NCI-H748 (cell line): Measurements from ENCODE around the gene HBA2.
"Not testable (repeated sequence)": the region's sequence is repeated elsewhere in the genome, so short reads cannot be mapped to it uniquely, and the experiment has no call there.

Experiments used
- DNase-seq: peaks from one replicate; lab custom pipeline; 2025; ENCODE audit not compliant: unreplicated experiment; lab: John Stamatoyannopoulos, UW

HBA2 gene

DNA sequence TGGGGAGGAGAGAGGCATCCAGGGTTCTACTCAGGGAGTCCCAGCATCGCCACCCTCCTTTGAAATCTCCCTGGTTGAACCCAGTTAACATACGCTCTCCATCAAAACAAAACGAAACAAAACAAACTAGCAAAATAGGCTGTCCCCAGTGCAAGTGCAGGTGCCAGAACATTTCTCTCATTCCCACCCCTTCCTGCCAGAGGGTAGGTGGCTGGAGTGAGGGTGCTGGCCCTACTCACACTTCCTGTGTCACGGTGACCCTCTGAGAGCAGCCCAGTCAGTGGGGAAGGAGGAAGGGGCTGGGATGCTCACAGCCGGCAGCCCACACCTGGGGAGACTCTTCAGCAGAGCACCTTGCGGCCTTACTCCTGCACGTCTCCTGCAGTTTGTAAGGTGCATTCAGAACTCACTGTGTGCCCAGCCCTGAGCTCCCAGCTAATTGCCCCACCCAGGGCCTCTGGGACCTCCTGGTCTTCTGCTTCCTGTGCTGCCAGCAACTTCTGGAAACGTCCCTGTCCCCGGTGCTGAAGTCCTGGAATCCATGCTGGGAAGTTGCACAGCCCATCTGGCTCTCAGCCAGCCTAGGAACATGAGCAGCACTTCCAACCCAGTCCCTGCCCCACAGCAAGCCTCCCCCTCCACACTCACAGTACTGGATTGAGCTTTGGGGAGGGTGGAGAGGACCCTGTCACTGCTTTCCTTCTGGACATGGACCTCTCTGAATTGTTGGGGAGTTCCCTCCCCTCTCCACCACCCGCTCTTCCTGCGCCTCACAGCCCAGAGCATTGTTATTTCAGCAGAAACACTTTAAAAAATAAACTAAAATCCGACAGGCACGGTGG, 1.5 kb downstream of the HBA2 start:
- not testable (repeated sequence) for DNase-seq

DNA sequence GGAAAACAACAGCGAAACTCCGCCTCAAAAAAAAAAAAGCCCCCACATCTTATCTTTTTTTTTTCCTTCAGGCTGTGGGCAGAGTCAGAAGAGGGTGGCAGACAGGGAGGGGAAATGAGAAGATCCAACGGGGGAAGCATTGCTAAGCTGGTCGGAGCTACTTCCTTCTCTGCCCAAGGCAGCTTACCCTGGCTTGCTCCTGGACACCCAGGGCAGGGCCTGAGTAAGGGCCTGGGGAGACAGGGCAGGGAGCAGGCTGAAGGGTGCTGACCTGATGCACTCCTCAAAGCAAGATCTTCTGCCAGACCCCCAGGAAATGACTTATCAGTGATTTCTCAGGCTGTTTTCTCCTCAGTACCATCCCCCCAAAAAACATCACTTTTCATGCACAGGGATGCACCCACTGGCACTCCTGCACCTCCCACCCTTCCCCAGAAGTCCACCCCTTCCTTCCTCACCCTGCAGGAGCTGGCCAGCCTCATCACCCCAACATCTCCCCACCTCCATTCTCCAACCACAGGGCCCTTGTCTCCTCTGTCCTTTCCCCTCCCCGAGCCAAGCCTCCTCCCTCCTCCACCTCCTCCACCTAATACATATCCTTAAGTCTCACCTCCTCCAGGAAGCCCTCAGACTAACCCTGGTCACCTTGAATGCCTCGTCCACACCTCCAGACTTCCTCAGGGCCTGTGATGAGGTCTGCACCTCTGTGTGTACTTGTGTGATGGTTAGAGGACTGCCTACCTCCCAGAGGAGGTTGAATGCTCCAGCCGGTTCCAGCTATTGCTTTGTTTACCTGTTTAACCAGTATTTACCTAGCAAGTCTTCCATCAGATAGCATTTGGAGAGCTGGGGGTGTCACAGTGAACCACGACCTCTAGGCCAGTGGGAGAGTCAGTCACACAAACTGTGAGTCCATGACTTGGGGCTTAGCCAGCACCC, 2.6 kb downstream of the HBA2 start:
- no peak for DNase-seq

GRCh38 chr16:176006-176405, 3.3 kb downstream of the HBA2 start:
- not testable (repeated sequence) for DNase-seq

DNA sequence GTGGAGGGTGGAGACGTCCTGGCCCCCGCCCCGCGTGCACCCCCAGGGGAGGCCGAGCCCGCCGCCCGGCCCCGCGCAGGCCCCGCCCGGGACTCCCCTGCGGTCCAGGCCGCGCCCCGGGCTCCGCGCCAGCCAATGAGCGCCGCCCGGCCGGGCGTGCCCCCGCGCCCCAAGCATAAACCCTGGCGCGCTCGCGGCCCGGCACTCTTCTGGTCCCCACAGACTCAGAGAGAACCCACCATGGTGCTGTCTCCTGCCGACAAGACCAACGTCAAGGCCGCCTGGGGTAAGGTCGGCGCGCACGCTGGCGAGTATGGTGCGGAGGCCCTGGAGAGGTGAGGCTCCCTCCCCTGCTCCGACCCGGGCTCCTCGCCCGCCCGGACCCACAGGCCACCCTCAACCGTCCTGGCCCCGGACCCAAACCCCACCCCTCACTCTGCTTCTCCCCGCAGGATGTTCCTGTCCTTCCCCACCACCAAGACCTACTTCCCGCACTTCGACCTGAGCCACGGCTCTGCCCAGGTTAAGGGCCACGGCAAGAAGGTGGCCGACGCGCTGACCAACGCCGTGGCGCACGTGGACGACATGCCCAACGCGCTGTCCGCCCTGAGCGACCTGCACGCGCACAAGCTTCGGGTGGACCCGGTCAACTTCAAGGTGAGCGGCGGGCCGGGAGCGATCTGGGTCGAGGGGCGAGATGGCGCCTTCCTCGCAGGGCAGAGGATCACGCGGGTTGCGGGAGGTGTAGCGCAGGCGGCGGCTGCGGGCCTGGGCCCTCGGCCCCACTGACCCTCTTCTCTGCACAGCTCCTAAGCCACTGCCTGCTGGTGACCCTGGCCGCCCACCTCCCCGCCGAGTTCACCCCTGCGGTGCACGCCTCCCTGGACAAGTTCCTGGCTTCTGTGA, 4.1 kb downstream of the HBA2 start, which contains the start of gene HBA1:
HBA1 (plus strand) TSS at position 204 of the 906 bp plus-strand sequence; CDS start at position 241, 37 bp downstream.
- not testable (repeated sequence) for DNase-seq

- DNase-seq: peak; percentile 5
Observed at GRCh38 chr16:177394-177822, 4.7 kb downstream of the HBA2 start.

GRCh38 chr16:177981-178667, 5.4 kb downstream of the HBA2 start:
- DNase-seq: no peak

DNA sequence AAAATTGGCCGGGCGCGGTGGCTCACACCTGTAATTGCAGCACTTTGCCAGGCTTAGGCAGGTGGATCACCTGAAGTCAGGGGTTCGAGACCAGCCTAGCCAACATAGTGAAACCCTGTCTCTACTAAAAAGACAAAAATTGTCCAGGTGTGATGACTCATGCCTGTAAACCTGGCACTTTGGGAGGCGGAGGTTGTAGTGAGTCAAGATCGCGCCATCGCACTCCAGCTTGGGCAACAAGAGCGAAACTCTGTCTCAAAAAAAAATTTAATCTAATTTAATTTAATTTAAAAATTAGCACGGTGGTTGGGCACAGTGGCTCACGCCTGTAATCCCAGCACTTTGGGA, 6.0 kb downstream of the HBA2 start:
- DNase-seq: no peak

GRCh38 chr16:179211-180092, 6.8 kb downstream of the HBA2 start:
- DNase-seq: no peak

DNA sequence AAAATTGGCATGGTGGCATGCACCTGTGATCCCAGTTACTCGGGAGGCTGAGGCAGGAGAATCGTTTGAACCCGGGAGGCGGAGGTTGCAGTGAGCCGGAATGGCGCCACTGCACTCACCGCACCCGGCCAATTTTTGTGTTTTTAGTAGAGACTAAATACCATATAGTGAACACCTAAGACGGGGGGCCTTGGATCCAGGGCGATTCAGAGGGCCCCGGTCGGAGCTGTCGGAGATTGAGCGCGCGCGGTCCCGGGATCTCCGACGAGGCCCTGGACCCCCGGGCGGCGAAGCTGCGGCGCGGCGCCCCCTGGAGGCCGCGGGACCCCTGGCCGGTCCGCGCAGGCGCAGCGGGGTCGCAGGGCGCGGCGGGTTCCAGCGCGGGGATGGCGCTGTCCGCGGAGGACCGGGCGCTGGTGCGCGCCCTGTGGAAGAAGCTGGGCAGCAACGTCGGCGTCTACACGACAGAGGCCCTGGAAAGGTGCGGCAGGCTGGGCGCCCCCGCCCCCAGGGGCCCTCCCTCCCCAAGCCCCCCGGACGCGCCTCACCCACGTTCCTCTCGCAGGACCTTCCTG, 7.5 kb downstream of the HBA2 start, which contains the start of gene HBQ1:
HBQ1 (plus strand) TSS at position 359 of the 575 bp plus-strand sequence; CDS start at position 387, 28 bp downstream.
- DNase-seq: no peak

DNA sequence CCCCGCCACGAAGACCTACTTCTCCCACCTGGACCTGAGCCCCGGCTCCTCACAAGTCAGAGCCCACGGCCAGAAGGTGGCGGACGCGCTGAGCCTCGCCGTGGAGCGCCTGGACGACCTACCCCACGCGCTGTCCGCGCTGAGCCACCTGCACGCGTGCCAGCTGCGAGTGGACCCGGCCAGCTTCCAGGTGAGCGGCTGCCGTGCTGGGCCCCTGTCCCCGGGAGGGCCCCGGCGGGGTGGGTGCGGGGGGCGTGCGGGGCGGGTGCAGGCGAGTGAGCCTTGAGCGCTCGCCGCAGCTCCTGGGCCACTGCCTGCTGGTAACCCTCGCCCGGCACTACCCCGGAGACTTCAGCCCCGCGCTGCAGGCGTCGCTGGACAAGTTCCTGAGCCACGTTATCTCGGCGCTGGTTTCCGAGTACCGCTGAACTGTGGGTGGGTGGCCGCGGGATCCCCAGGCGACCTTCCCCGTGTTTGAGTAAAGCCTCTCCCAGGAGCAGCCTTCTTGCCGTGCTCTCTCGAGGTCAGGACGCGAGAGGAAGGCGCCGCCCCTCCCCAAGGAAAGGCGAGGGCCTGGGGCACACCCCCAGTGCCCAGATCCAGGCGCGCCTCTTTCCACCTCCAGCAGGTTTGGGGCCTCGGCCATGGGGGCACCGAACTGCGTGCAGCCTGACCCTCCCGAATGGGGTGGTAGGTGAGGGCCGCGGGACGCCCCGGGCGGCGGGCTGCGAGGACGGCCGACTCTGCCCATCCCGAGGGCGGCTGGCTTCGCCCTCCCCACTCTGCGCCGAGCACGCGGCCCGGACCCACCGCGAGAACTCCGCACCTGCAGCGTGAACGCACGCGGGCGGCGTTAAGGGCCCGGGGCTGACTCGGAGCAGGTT, 8.2 kb downstream of the HBA2 start:
- DNase-seq: peak; percentile 78

DNA sequence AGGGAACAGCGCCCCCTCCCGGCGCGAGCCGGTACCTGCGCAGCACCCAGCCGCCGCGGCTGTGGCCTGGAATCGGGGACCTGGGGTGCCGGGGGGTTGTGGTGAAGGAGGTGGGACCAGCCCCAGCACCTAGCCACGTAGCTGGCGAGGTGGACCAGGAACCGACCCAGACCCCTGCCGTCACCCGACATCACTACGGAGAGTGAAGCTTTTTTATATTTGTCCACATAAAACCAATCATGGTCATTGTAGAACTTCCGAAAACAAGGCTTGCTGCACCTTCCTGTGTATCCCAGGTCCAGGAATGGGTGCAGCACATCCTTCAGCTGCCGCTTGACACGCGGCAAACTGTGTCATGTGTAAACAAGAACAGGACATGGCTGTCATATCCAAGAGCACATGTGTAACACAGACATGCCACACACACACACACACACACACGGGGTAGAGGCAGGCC, 8.9 kb downstream of the HBA2 start:
- no peak for DNase-seq

DNA sequence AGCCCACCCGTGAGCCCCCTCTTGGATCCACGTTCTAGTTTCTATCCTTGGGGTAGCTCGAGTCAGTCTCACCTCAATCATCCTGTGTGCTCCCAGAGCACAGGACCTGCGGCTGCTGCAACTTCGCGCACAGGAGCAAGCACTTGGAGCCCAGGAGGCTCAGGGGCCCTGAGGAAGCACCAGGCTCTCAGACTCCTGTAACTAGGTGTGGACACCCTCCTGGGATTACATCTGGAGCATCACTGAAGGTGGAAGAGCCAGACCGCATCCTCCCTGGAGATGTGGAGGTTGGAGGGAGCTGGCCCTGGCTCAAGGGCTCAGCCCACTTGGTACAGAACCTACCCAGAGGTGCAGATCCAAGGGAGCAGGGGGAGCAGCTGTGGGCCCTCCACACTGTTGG, 10.3 kb downstream of the HBA2 start:
- DNase-seq: no peak

DNA sequence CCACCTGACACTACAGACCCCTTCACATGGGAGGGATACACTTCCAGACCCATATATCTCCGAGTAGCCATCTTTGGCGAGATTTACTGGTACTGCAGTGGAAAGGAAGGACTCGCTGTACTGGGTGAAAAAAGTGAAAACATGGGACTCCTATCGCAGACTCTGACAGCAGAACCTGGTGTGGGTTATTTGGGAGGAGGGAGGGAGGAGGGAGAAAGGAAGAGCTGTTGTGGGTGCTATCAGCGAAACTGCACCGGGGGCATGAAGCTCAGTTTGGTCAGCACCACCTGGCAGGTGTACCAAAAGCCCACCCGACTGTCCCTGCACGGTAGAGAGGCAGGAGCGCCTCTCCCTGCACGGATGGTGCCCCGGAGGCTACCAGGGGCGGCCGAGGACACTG, 12.5 kb downstream of the HBA2 start:
- no peak for DNase-seq

- DNase-seq: no peak
Observed at GRCh38 chr16:185691-186090, 13.0 kb downstream of the HBA2 start.

DNA sequence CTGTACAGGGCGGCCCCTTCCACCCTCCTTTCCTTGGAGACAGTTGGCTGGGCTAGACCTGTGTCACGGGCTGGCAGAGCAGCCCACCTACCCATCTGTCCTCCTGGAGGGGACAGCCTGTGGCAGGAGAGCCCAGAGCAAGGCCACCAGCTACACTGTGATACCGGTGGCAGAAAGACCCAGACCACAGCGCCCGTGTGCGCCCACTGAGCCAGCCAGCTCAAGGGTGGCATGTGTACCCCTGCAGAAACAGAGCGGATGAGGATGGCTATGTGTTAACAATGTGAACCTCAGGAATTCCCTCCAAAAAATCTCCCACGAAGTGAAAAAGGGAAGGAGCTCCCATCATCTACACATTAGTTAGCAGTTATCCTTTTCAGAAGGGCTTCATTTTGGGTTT, 14.7 kb downstream of the HBA2 start:
- DNase-seq: no peak

DNA sequence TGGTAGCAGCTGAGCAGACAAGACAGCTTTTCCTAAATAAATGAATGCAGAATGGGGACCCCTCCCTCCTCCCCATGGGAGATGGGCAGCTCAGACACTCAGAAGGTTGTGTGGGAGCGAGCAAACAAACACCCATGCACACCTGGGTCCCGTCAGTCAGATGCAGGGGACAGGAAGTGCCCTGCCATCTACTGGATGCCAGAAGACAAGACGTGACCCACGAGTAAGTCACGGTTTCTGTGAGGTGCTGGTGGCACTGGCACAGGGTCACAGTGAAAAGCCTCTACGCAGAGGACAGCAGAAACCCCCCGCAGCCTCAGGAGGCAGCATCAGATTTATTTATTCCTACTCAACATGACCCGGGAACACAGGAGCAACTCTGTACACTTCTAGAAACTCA, 16.0 kb downstream of the HBA2 start:
- no peak for DNase-seq

DNA sequence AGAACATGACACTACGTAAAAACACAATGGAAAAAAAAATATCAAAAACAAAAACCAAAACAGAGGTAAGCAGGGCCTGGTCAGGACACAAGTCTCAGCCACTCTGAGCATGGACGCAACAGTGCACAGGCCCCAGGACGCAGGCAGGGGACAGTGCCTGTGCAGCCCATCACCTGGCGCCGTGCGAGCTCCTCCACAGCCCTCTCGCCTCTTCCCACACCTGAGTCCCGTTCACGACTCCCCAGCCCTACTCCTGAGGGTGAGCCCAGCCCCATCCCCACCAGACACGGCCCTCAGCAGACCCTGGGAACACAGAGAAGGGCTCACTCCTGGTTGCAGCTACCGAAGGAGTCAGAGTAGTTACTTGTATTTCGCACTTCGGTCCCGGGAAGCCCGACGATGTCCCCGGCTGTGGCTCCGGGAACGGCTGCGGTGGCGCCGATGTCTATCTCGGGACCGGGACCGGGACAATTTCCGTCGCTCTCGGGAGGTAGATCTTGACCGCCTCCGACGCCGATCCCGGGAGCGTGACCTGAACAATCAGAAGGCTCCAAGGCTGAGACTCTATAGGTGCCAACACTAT, 17.0 kb downstream of the HBA2 start:
- no peak for DNase-seq
